H9 (cell line): Measurements from ENCODE around the gene DYNC2LI1. TPM values are rescaled to one million over a fixed set of nuclear protein-coding genes. Genes with fewer than 3 reads are reported as not detected.

Experiments
- DNase-seq: peaks from one replicate; pipeline ENCODE4 v3.0.0-alpha.2; 2017
- H2AFZ ChIP-seq: one replicate; pipeline ENCODE4 v1.6.1; 2013; ENCODE audit warnings: mild to moderate bottlenecking, low read length, control low read depth, moderate library complexity
- H2AK5ac ChIP-seq: 2 replicates; pipeline ENCODE4 v1.6.1; 2013; ENCODE audit warnings: low read length, control low read depth, mixed read lengths; ENCODE audit not compliant: insufficient read length
- H2BK120ac ChIP-seq: one replicate; pipeline ENCODE4 v1.6.1; 2013; ENCODE audit warnings: low read depth, mild to moderate bottlenecking, low read length, control low read depth, inconsistent platforms; ENCODE audit not compliant: poor library complexity, severe bottlenecking
- H2BK12ac ChIP-seq: 2 replicates; pipeline ENCODE4 v1.6.1; 2013; ENCODE audit warnings: low read length, control low read depth, mixed read lengths, low read depth; ENCODE audit not compliant: insufficient read length
- H2BK15ac ChIP-seq: 2 replicates; pipeline ENCODE4 v1.6.1; 2013; ENCODE audit warnings: low read depth, low read length, control low read depth
- H2BK20ac ChIP-seq: one replicate; pipeline ENCODE4 v1.6.1; 2013; ENCODE audit warnings: low read depth, mild to moderate bottlenecking, low read length, control low read depth, inconsistent platforms; ENCODE audit not compliant: poor library complexity, severe bottlenecking
- H2BK5ac ChIP-seq: 2 replicates; pipeline ENCODE4 v1.6.1; 2013; ENCODE audit warnings: low read length, control low read depth, mixed read lengths; ENCODE audit not compliant: insufficient read length
- H3K14ac ChIP-seq: 2 replicates; pipeline ENCODE4 v1.6.1; 2013; ENCODE audit warnings: low read length, control low read depth; ENCODE audit not compliant: insufficient read depth
- H3K18ac ChIP-seq: 2 replicates; pipeline ENCODE4 v1.6.1; 2013; ENCODE audit warnings: low read depth, mild to moderate bottlenecking, mixed read lengths, low read length, control low read depth; ENCODE audit not compliant: insufficient read length
- H3K23ac ChIP-seq: 2 replicates; pipeline ENCODE4 v1.6.1; 2013; ENCODE audit warnings: low read length, control low read depth, mixed read lengths, low read depth; ENCODE audit not compliant: insufficient read length
- H3K23me2 ChIP-seq: 2 replicates; pipeline ENCODE4 v1.6.1; 2013; ENCODE audit warnings: low read depth, mild to moderate bottlenecking, mixed read lengths, low read length, control low read depth; ENCODE audit not compliant: insufficient read length, poor library complexity, severe bottlenecking
- H3K27ac ChIP-seq: 2 replicates; pipeline ENCODE4 v1.5.1; 2013; ENCODE audit warnings: low read length, control low read depth, mixed read lengths, low read depth; ENCODE audit not compliant: insufficient read length
- H3K27me3 ChIP-seq: 2 replicates; pipeline ENCODE4 v1.6.1; 2013; ENCODE audit warnings: low read length, control low read depth, inconsistent platforms; ENCODE audit not compliant: insufficient read depth
- H3K4ac ChIP-seq: 2 replicates; pipeline ENCODE4 v1.6.1; 2013; ENCODE audit warnings: low read depth, mild to moderate bottlenecking, control low read depth, inconsistent platforms, low read length, moderate library complexity
- H3K4me1 ChIP-seq: 2 replicates; pipeline ENCODE4 v1.6.1; 2013; ENCODE audit warnings: low read length, control low read depth, inconsistent platforms; ENCODE audit not compliant: insufficient read depth
- H3K4me2 ChIP-seq: 2 replicates; pipeline ENCODE4 v1.6.1; 2013; ENCODE audit warnings: low read length, control low read depth, mixed read lengths; ENCODE audit not compliant: insufficient read length, insufficient read depth
- H3K56ac ChIP-seq: 2 replicates; pipeline ENCODE4 v1.6.1; 2013; ENCODE audit warnings: low read depth, mild to moderate bottlenecking, mixed read lengths, low read length, control low read depth; ENCODE audit not compliant: insufficient read length
- H3K79me1 ChIP-seq: 2 replicates; pipeline ENCODE4 v1.6.1; 2013; ENCODE audit warnings: low read depth, mild to moderate bottlenecking, moderate library complexity, low read length, control low read depth, inconsistent platforms; ENCODE audit not compliant: insufficient read depth, poor library complexity, severe bottlenecking
- H3K79me2 ChIP-seq: 2 replicates; pipeline ENCODE4 v1.6.1; 2013; ENCODE audit warnings: low read length, control low read depth, inconsistent platforms; ENCODE audit not compliant: insufficient read depth
- H3K9ac ChIP-seq: 2 replicates; pipeline ENCODE4 v1.6.1; 2013; ENCODE audit warnings: low read length, control low read depth, mixed read lengths; ENCODE audit not compliant: insufficient read length; ENCODE audit errors: extremely low read depth
- H3K9me3 ChIP-seq: one replicate; pipeline ENCODE4 v1.6.1; 2013; ENCODE audit warnings: low read depth, low read length, inconsistent platforms; ENCODE audit not compliant: control insufficient read depth
- H3T11ph ChIP-seq: one replicate; pipeline ENCODE4 v1.6.1; 2013; ENCODE audit warnings: mild to moderate bottlenecking, low read length, control low read depth, inconsistent platforms
- H4K20me1 ChIP-seq: one replicate; pipeline ENCODE4 v1.6.1; 2013; ENCODE audit not compliant: control insufficient read depth, insufficient read length, insufficient read depth
- H4K5ac ChIP-seq: 2 replicates; pipeline ENCODE4 v1.6.1; 2013; ENCODE audit warnings: low read depth, mild to moderate bottlenecking, mixed read lengths, low read length, control low read depth; ENCODE audit not compliant: insufficient read length
- H4K8ac ChIP-seq: replicated peaks from 2 replicates; pipeline ENCODE4 v1.6.1; 2013; ENCODE audit warnings: low read length, control low read depth, mixed read lengths, low read depth; ENCODE audit not compliant: insufficient read length
- H4K91ac ChIP-seq: 2 replicates; pipeline ENCODE4 v1.6.1; 2013; ENCODE audit warnings: low read depth, mild to moderate bottlenecking, moderate library complexity, mixed read lengths, low read length, control low read depth; ENCODE audit not compliant: insufficient read length
- H3K27ac Mint-ChIP-seq, 3 experiments: 2 replicates in 2 of 3; 3 replicates in 1 of 3; pipeline ENCODE4 v1.8.0; 2020 to 2021; ENCODE audit warnings: mixed read lengths in 3 of 3, mild to moderate bottlenecking in 1 of 3, moderate library complexity in 1 of 3
- H3K27me3 Mint-ChIP-seq: 2 replicates; pipeline ENCODE4 v1.8.0; 2021; ENCODE audit warnings: low read depth, mild to moderate bottlenecking, moderate library complexity, mixed read lengths
- H3K36me3 Mint-ChIP-seq, 3 experiments: 2 replicates in 2 of 3; 3 replicates in 1 of 3; pipeline ENCODE4 v1.8.0; 2020 to 2021; ENCODE audit warnings: low read depth in 3 of 3, mixed read lengths in 3 of 3; ENCODE audit not compliant: insufficient read depth in 1 of 3
- H3K4me1 Mint-ChIP-seq, 2 experiments: 2 replicates each; pipeline ENCODE4 v1.8.0; 2020; ENCODE audit warnings: mixed read lengths in 2 of 2
- H3K4me3 Mint-ChIP-seq, 2 experiments: 2 replicates in 1 of 2; 3 replicates in 1 of 2; pipeline ENCODE4 v1.8.0; 2020 to 2021; ENCODE audit warnings: mild to moderate bottlenecking in 2 of 2, mixed read lengths in 2 of 2, moderate library complexity in 1 of 2
- H3K9me3 Mint-ChIP-seq, 2 experiments: 2 replicates in 1 of 2; 3 replicates in 1 of 2; pipeline ENCODE4 v1.8.0; 2020; ENCODE audit warnings: mild to moderate bottlenecking in 2 of 2, mixed read lengths in 2 of 2, moderate library complexity in 1 of 2
- CTCF ChIP-seq: fragments of 200-600 bp; sonication (generic); conservative IDR thresholded peaks from 3 replicates; pipeline ENCODE4 v1.8.0; 2021; ENCODE audit warnings: antibody characterized with exemption, mild to moderate bottlenecking
- WGBS: extraction: QIAGEN DNeasy Blood & Tissue Kit; methylation state at CpG from one replicate; pipeline ENCODE4 v1.1.7; 2013; ENCODE audit warnings: missing lambda C conversion rate, low lambda C conversion rate, mixed read lengths; ENCODE audit not compliant: insufficient read length; ENCODE audit errors: extremely low coverage; 5-methylcytosine and 5-hydroxymethylcytosine counted together
- total RNA-seq: library from RNA; stranded (reverse); gene quantifications from 2 replicates; pipeline ENCODE4 v1.2.1, GENCODE V29; 2021

The DYNC2LI1 gene
- total RNA-seq, 1 experiment from 2014 or later: 8.5 TPM

- TF ChIP-seq CTCF: no peak
- Histone ChIP-seq H3K27ac (no peak overlapping the region), H2AFZ (no peak overlapping the region), H3K9ac (no peak overlapping the region), H3K79me2 (no peaks in the 10 kb centered on the region), H3K4me2 (no peak overlapping the region), H3K56ac (no peak overlapping the region), H2BK5ac (no peak overlapping the region), H2BK120ac (no peak overlapping the region), H4K5ac (no peak overlapping the region), H3K4ac (no peak overlapping the region), H2AK5ac (no peak overlapping the region), H3K27me3 (no peaks in the 10 kb centered on the region), H3K23me2 (no peaks in the 10 kb centered on the region), H3K23ac (no peak overlapping the region), H4K8ac (no peak overlapping the region), H3T11ph (no peak overlapping the region), H3K14ac (no peak overlapping the region), H3K79me1 (no peaks in the 10 kb centered on the region), H2BK12ac (no peak overlapping the region), H3K4me1 (no peaks in the 10 kb centered on the region), H4K20me1 (no peaks in the 10 kb centered on the region), H2BK15ac (no peak overlapping the region), H3K18ac (no peak overlapping the region), H3K9me3 (no peaks in the 10 kb centered on the region), H4K91ac (no peak overlapping the region), H2BK20ac (no peak overlapping the region)
- WGBS: no CpG with 5 or more reads among the region's 2 CpGs
- H3K36me3 Mint-ChIP-seq: no peaks in the 10 kb centered on the region; a peak in 1 of 7 replicates
- DNase-seq: no peak
- H3K4me3 Mint-ChIP-seq: no peak overlapping the region
- H3K4me1 Mint-ChIP-seq: 0 out of 4 replicates have a peak, but pooled peaks cover 0 to 2% of the 10 kb centered on the region in 2 experiments
- H3K27ac Mint-ChIP-seq: no peak overlapping the region
- no peaks in the 10 kb centered on the region for H3K27me3 Mint-ChIP-seq
- no peaks in the 10 kb centered on the region for H3K9me3 Mint-ChIP-seq
These were observed 38.2 kb downstream of the DYNC2LI1 start for GRCh38 chr2:43812006-43812405.
